ENCODE measurements around the gene MTIF2. TPM values are rescaled to one million over a fixed set of nuclear protein-coding genes. Genes with fewer than 3 reads are reported as not detected.

MTIF2 gene
- total RNA-seq, 1 experiment from 2014 or later: 43.9 TPM

GRCh38 chr2:55236992-55237543 lies 32.0 kb downstream of the MTIF2 start (continued):
- TF ChIP-seq, protein P1, sequence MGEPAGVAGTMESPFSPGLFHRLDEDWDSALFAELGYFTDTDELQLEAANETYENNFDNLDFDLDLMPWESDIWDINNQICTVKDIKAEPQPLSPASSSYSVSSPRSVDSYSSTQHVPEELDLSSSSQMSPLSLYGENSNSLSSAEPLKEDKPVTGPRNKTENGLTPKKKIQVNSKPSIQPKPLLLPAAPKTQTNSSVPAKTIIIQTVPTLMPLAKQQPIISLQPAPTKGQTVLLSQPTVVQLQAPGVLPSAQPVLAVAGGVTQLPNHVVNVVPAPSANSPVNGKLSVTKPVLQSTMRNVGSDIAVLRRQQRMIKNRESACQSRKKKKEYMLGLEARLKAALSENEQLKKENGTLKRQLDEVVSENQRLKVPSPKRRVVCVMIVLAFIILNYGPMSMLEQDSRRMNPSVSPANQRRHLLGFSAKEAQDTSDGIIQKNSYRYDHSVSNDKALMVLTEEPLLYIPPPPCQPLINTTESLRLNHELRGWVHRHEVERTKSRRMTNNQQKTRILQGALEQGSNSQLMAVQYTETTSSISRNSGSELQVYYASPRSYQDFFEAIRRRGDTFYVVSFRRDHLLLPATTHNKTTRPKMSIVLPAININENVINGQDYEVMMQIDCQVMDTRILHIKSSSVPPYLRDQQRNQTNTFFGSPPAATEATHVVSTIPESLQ (CRISPR knock-in tag; IDR thresholded peaks at IDR 0.05): no peak
- TF ChIP-seq JAZF1 (CRISPR knock-in tag; IDR thresholded peaks at IDR 0.05): no peak
- no peak for TF ChIP-seq SMAD3 (CRISPR knock-in tag; IDR thresholded peaks at IDR 0.05; ENCODE audit: borderline replicate concordance)
- TF ChIP-seq GRHL2 (CRISPR knock-in tag; IDR thresholded peaks at IDR 0.05; ENCODE audit: insufficient replicate concordance, severe bottlenecking): no peak
- TF ChIP-seq ZNF416 (CRISPR knock-in tag; IDR thresholded peaks at IDR 0.05): no peak; the same call in 1 of the 2 replicates
- TF ChIP-seq JUN (CRISPR knock-in tag; IDR thresholded peaks at IDR 0.05): no peak
- TF ChIP-seq ETV6 (CRISPR knock-in tag; IDR thresholded peaks at IDR 0.05): no peak
- no peak for TF ChIP-seq ZBTB43 (CRISPR knock-in tag; IDR thresholded peaks at IDR 0.05)
- no peak for TF ChIP-seq ZNF219 (CRISPR knock-in tag; IDR thresholded peaks at IDR 0.05; ENCODE audit: borderline replicate concordance)
- TF ChIP-seq MXD4 (CRISPR knock-in tag; IDR thresholded peaks at IDR 0.05; ENCODE audit: borderline replicate concordance): no peak
- TF ChIP-seq, protein P2, sequence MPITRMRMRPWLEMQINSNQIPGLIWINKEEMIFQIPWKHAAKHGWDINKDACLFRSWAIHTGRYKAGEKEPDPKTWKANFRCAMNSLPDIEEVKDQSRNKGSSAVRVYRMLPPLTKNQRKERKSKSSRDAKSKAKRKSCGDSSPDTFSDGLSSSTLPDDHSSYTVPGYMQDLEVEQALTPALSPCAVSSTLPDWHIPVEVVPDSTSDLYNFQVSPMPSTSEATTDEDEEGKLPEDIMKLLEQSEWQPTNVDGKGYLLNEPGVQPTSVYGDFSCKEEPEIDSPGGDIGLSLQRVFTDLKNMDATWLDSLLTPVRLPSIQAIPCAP (CRISPR knock-in tag; IDR thresholded peaks at IDR 0.05): no peak
- TF ChIP-seq CTCF (IDR thresholded peaks at IDR 0.05): no peak
- TF ChIP-seq ZNF121 (CRISPR knock-in tag; IDR thresholded peaks at IDR 0.05): no peak
- TF ChIP-seq, protein P3, sequence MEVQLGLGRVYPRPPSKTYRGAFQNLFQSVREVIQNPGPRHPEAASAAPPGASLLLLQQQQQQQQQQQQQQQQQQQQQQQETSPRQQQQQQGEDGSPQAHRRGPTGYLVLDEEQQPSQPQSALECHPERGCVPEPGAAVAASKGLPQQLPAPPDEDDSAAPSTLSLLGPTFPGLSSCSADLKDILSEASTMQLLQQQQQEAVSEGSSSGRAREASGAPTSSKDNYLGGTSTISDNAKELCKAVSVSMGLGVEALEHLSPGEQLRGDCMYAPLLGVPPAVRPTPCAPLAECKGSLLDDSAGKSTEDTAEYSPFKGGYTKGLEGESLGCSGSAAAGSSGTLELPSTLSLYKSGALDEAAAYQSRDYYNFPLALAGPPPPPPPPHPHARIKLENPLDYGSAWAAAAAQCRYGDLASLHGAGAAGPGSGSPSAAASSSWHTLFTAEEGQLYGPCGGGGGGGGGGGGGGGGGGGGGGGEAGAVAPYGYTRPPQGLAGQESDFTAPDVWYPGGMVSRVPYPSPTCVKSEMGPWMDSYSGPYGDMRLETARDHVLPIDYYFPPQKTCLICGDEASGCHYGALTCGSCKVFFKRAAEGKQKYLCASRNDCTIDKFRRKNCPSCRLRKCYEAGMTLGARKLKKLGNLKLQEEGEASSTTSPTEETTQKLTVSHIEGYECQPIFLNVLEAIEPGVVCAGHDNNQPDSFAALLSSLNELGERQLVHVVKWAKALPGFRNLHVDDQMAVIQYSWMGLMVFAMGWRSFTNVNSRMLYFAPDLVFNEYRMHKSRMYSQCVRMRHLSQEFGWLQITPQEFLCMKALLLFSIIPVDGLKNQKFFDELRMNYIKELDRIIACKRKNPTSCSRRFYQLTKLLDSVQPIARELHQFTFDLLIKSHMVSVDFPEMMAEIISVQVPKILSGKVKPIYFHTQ (CRISPR knock-in tag; IDR thresholded peaks at IDR 0.05): no peak
- TF ChIP-seq NR1H2 (CRISPR knock-in tag; IDR thresholded peaks at IDR 0.05): no peak
- TF ChIP-seq, protein P4, sequence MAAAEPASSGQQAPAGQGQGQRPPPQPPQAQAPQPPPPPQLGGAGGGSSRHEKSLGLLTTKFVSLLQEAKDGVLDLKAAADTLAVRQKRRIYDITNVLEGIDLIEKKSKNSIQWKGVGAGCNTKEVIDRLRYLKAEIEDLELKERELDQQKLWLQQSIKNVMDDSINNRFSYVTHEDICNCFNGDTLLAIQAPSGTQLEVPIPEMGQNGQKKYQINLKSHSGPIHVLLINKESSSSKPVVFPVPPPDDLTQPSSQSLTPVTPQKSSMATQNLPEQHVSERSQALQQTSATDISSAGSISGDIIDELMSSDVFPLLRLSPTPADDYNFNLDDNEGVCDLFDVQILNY (CRISPR knock-in tag; IDR thresholded peaks at IDR 0.05): no peak

Measured in WTC11 (cell line).